ENCODE results near the gene RPH3AL. TPM values are rescaled to one million over a fixed set of nuclear protein-coding genes. Genes with fewer than 3 reads are reported as not detected.

Gene RPH3AL
- total RNA-seq, 1 experiment from 2014 or later, result 3.0 TPM

DNA sequence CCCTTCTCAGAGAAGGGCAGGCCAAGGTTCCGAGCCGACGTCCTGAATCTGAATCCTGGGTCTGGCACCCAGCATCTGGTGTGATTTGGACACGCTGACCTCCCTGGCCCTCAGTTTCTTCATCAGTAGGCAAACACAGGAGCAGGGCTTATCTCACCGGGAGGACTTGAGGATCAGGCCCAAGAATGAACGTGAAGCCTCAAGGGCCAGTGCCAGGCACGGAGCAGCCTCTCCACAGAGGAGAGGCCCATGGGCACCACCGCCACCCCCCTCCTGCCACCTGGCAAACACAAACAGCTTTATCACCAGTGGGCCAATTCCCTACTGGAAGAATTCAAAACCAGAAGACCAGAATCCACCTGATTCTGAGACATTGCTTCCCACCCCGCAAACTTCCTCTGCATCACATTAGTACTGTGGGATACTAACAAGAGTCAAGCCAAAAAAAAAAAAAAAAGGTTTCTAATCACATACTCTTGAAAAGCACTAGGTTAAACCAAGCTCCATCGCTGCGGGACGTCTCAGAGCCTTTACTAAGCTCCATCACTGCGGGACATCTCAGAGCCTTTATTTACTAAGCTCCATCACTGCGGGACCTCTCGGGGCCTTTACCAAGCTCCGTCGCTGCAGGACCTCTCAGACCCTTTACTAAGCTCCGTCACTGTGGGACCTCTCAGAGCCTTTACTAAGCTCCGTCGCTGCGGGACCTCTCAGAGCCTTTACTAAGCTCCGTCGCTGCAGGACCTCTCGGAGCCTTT is 103.2 kb downstream of the RPH3AL start:
- Histone ChIP-seq H3K9me3 (ENCODE audit: control insufficient read depth, low read depth, low read length) (no peaks in the 10 kb centered on the region), H3K14ac (ENCODE audit: insufficient read depth, low read length) (no peak overlapping the region), H3K4me1 (ENCODE audit: insufficient read depth, low read length) (no peaks in the 10 kb centered on the region), H3K4ac (ENCODE audit: low read depth, low read length) (no peak overlapping the region), H3K79me1 (ENCODE audit: insufficient read depth, low read depth, low read length, poor library complexity, severe bottlenecking) (no peaks in the 10 kb centered on the region), H4K5ac (ENCODE audit: insufficient read length, low read depth, low read length) (no peak overlapping the region), H4K8ac (replicated peaks; ENCODE audit: insufficient read length, low read depth, low read length) (no peak overlapping the region), H3K23ac (ENCODE audit: insufficient read length, low read depth, low read length) (no peak overlapping the region), H2BK12ac (ENCODE audit: insufficient read length, low read depth, low read length) (no peak overlapping the region), H2AK5ac (ENCODE audit: insufficient read length, low read length) (no peak overlapping the region), H4K20me1 (ENCODE audit: control insufficient read depth, insufficient read depth, insufficient read length) (no peaks in the 10 kb centered on the region), H4K91ac (ENCODE audit: insufficient read length, low read depth, low read length) (no peak overlapping the region), H2BK15ac (ENCODE audit: low read depth, low read length) (no peak overlapping the region), H3K27ac (ENCODE audit: insufficient read length, low read depth, low read length) (no peak overlapping the region), H2BK20ac (ENCODE audit: low read depth, low read length, poor library complexity, severe bottlenecking) (no peak overlapping the region), H2AFZ (ENCODE audit: low read length) (no peak overlapping the region), H2BK5ac (ENCODE audit: insufficient read length, low read length) (no peak overlapping the region), H2BK120ac (ENCODE audit: low read depth, low read length, poor library complexity, severe bottlenecking) (no peak overlapping the region), H3T11ph (ENCODE audit: low read length) (no peak overlapping the region), H3K27me3 (ENCODE audit: insufficient read depth, low read length) (no peaks in the 10 kb centered on the region), H3K23me2 (ENCODE audit: insufficient read length, low read depth, low read length, poor library complexity, severe bottlenecking) (peaks cover 3% of the 10 kb centered on the region), H3K79me2 (ENCODE audit: insufficient read depth, low read length) (no peaks in the 10 kb centered on the region), H3K56ac (ENCODE audit: insufficient read length, low read depth, low read length) (no peak overlapping the region), H3K4me2 (ENCODE audit: insufficient read depth, insufficient read length, low read length) (no peak overlapping the region), H3K9ac (ENCODE audit: extremely low read depth, insufficient read length, low read length) (no peak overlapping the region), H3K18ac (ENCODE audit: insufficient read length, low read depth, low read length) (no peak overlapping the region)
- Mint-ChIP-seq H3K27ac (no peak overlapping the region), H3K27me3 (ENCODE audit: low read depth) (peaks cover 11% of the 10 kb centered on the region), H3K4me1 (0 out of 4 replicates have a peak, but pooled peaks cover 0 to 2% of the 10 kb centered on the region in 2 experiments), H3K4me3 (no peak overlapping the region), H3K9me3 (no peaks in the 10 kb centered on the region; a peak in 1 of 5 replicates), H3K36me3 (ENCODE audit: insufficient read depth in 1 of 3, low read depth in 3 of 3) (no peaks in the 10 kb centered on the region; a peak in 2 of 7 replicates)
- WGBS (ENCODE audit: extremely low coverage, insufficient read length, low lambda C conversion rate), result no CpG with 5 or more reads among the region's 24 CpGs
- DNase-seq, result no peak
- TF ChIP-seq, protein P1, sequence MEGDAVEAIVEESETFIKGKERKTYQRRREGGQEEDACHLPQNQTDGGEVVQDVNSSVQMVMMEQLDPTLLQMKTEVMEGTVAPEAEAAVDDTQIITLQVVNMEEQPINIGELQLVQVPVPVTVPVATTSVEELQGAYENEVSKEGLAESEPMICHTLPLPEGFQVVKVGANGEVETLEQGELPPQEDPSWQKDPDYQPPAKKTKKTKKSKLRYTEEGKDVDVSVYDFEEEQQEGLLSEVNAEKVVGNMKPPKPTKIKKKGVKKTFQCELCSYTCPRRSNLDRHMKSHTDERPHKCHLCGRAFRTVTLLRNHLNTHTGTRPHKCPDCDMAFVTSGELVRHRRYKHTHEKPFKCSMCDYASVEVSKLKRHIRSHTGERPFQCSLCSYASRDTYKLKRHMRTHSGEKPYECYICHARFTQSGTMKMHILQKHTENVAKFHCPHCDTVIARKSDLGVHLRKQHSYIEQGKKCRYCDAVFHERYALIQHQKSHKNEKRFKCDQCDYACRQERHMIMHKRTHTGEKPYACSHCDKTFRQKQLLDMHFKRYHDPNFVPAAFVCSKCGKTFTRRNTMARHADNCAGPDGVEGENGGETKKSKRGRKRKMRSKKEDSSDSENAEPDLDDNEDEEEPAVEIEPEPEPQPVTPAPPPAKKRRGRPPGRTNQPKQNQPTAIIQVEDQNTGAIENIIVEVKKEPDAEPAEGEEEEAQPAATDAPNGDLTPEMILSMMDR (conservative IDR thresholded peaks at IDR 0.05), result no peak

Measured in H9 (cell line).